ENCODE measurements around the gene TEC. TPM values are rescaled to one million over a fixed set of nuclear protein-coding genes. Genes with fewer than 3 reads are reported as not detected.
"Not testable (repeated sequence)": the region's sequence is repeated elsewhere in the genome, so short reads cannot be mapped to it uniquely, and the experiment has no call there.

Gene TEC
- total RNA-seq, 1 donor from 2014 or later = 3.5 TPM

- Mint-ChIP-seq H3K27me3 (ENCODE audit: low read depth) (no peaks in the 10 kb centered on the region), H3K4me3 (no peak overlapping the region), H3K36me3 (no peaks in the 10 kb centered on the region), H3K4me1 (no peaks in the 10 kb centered on the region), H3K27ac (no peak overlapping the region), H3K9me3 (no peaks in the 10 kb centered on the region)
- no peak for TF ChIP-seq CTCF (IDR thresholded peaks at IDR 0.05; ENCODE audit: unreplicated experiment)
- DNase-seq (ENCODE audit: low spot score in 2 of 2, unreplicated experiment in 2 of 2) = no peak
These were observed 81.2 kb downstream of the TEC start for GRCh38 chr4:48188390-48188789.

DNA sequence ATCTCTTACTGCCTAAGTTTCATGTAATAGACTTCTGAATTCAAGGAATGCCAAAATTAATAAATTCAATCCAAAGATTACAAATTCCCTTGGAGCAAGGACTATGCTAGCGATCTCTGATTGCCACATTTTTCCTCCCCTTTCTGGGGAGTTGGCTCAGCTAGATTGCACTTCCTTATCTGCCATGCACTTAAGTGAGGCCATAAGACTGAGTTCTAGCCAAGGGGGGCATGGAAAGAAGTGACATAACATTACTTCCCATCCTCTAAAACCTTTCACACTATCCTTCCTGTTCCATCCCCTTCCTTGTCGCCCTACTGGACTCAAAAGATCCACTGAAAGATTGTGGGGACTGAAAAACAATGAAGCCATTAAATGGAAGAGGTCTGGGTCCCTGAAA, 81.8 kb downstream of the TEC start:
- H3K4me1 Mint-ChIP-seq = no peaks in the 10 kb centered on the region
- TF ChIP-seq CTCF (IDR thresholded peaks at IDR 0.05; ENCODE audit: unreplicated experiment) = no peak
- H3K27me3 Mint-ChIP-seq (ENCODE audit: low read depth) = no peaks in the 10 kb centered on the region
- no peak overlapping the region for H3K4me3 Mint-ChIP-seq
- H3K27ac Mint-ChIP-seq = no peak overlapping the region
- DNase-seq (ENCODE audit: low spot score in 2 of 2, unreplicated experiment in 2 of 2) = no peak
- H3K9me3 Mint-ChIP-seq = no peaks in the 10 kb centered on the region
- H3K36me3 Mint-ChIP-seq = no peaks in the 10 kb centered on the region

DNA sequence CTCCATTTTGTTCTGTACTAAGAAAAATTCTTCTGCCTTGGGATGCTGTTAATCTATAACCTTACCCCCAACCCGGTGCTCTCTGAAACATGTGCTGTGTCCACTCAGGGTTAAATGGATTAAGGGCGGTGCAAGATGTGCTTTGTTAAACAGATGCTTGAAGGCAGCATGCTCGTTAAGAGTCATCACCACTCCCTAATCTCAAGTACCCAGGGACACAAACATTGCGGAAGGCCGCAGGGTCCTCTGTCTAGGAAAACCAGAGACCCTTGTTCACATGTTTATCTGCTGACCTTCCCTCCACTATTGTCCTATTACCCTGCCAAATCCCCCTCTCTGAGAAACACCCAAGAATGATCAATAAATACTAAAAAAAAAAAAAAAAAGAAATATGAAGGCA, 82.6 kb downstream of the TEC start:
- H3K9me3 Mint-ChIP-seq; H3K36me3 Mint-ChIP-seq; DNase-seq (ENCODE audit: low spot score in 2 of 2, unreplicated experiment in 2 of 2); H3K27ac Mint-ChIP-seq; H3K4me3 Mint-ChIP-seq; H3K4me1 Mint-ChIP-seq; H3K27me3 Mint-ChIP-seq (ENCODE audit: low read depth): not testable (repeated sequence)

GRCh38 chr4:48186394-48186793, 83.2 kb downstream of the TEC start:
- not testable (repeated sequence) for H3K27me3 Mint-ChIP-seq (ENCODE audit: low read depth); H3K36me3 Mint-ChIP-seq; H3K4me1 Mint-ChIP-seq; DNase-seq (ENCODE audit: low spot score in 2 of 2, unreplicated experiment in 2 of 2); H3K4me3 Mint-ChIP-seq; H3K9me3 Mint-ChIP-seq; H3K27ac Mint-ChIP-seq

GRCh38 chr4:48184882-48185281, 84.8 kb downstream of the TEC start:
- H3K4me3 Mint-ChIP-seq = no peak overlapping the region
- H3K9me3 Mint-ChIP-seq = no peaks in the 10 kb centered on the region
- no peak for DNase-seq (ENCODE audit: low spot score in 2 of 2, unreplicated experiment in 2 of 2)
- no peak overlapping the region for H3K27ac Mint-ChIP-seq
- no peak for TF ChIP-seq CTCF (IDR thresholded peaks at IDR 0.05; ENCODE audit: unreplicated experiment)
- no peaks in the 10 kb centered on the region for H3K4me1 Mint-ChIP-seq
- H3K36me3 Mint-ChIP-seq = no peaks in the 10 kb centered on the region
- H3K27me3 Mint-ChIP-seq (ENCODE audit: low read depth) = no peaks in the 10 kb centered on the region

- Mint-ChIP-seq H3K27me3 (ENCODE audit: low read depth) (no peaks in the 10 kb centered on the region), H3K36me3 (no peaks in the 10 kb centered on the region), H3K9me3 (peaks cover 16% of the 10 kb centered on the region), H3K27ac (no peak overlapping the region), H3K4me1 (no peaks in the 10 kb centered on the region), H3K4me3 (no peak overlapping the region)
- no peak for TF ChIP-seq CTCF (IDR thresholded peaks at IDR 0.05; ENCODE audit: unreplicated experiment)
- DNase-seq (ENCODE audit: low spot score in 2 of 2, unreplicated experiment in 2 of 2) = no peak
These were observed 89.4 kb downstream of the TEC start for GRCh38 chr4:48180234-48180633.

GRCh38 chr4:48178931-48179330, 90.7 kb downstream of the TEC start:
- H3K27ac Mint-ChIP-seq = no peak overlapping the region
- no peak for TF ChIP-seq CTCF (IDR thresholded peaks at IDR 0.05; ENCODE audit: unreplicated experiment)

More at GRCh38 chr4:48178931-48179330, 90.7 kb downstream of the TEC start:
- peaks cover 1% of the 10 kb centered on the region for H3K4me1 Mint-ChIP-seq
- no peaks in the 10 kb centered on the region for H3K36me3 Mint-ChIP-seq
- peaks cover 16% of the 10 kb centered on the region for H3K9me3 Mint-ChIP-seq
- no peak for DNase-seq (ENCODE audit: low spot score in 2 of 2, unreplicated experiment in 2 of 2)
- H3K27me3 Mint-ChIP-seq (ENCODE audit: low read depth) = no peaks in the 10 kb centered on the region
- no peak overlapping the region for H3K4me3 Mint-ChIP-seq

Data from mesothelial cell of epicardium (in vitro differentiated cells).